Fibroblast of pulmonary artery (primary cell): ENCODE measurements around the gene SDK1.

Experiments
- DNase-seq: peaks from one replicate; pipeline ENCODE4 v3.0.0-alpha.2; 2010; ENCODE audit warnings: low read depth
- H3K4me3 ChIP-seq: replicated peaks from 2 replicates; pipeline ENCODE4 v1.5.1; 2011; ENCODE audit warnings: low read depth, mild to moderate bottlenecking, control low read depth, low read length, moderate library complexity
- CTCF ChIP-seq: IDR thresholded peaks from 2 replicates; pipeline ENCODE4 v1.5.1; 2011; ENCODE audit warnings: mild to moderate bottlenecking, control low read depth, low read length, inconsistent platforms; ENCODE audit errors: missing control alignments

The SDK1 gene

DNA sequence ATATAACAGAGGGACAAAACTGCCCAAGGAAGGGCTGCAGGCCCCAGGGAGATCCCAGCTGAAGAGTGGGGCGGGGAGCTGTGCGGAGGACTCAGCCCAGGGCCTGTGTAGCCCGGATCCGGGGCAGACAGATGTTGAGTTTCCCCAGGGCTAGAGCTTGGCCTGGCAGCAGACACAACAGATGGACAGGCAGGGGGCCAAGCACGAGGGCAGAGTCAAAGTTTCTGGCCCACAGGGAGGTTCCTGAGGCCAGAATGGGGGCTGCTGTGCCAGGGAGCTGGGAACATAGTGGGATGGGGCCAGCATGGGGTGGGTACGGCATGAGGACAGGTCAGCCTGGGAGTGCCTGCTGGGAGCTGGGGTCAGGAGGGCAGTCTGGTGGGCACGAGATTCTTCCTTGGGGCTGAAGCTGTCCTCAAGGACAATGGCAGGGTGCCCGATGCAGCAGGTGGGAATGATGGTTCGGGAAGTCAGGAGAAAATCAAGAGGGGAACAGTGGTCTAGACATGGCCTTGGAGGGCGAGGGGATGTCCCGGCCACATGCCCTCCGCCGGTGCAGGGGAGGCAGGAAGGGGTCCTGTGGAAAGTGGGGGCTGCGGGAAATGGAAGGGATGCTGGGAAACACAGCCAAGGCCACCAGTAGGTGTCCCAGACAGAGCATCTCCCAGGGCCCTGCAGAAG lies 862.0 kb downstream of the SDK1 start:
- H3K4me3 ChIP-seq = no peak overlapping the region
- TF ChIP-seq CTCF = no peak
- no peak for DNase-seq

DNA sequence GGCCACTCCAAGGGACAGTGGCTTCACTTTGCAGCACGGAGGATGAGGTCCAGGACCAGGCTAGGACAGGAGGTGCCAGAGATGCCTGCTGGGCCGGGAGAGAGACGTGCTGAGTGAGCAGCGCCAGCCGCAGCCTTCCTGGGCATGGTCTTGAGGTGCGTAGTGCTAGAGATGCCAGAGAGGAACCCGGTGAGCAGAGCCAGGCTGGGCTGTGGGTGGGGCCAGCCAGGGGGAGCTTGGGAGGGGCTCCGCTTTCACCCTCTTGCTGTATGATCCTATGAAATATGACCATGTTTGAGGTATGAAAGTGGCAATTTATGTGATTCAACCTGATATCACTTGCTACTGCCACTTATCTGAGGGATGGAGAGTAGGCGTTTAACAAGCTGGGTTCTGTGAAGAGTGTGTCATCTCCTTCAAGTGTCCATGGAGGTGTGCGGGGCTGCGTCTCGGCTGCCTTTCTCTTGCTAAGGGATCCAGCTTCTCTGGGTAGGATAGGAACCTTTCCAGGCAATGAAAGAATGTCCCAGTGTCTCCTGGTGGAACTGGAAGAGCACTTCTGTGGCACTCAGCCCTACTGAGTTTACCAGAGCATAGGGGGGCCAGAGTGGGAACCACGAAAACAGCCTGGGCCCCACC lies 862.6 kb downstream of the SDK1 start:
- TF ChIP-seq CTCF = no peak
- no peak overlapping the region for H3K4me3 ChIP-seq
- no peak for DNase-seq

- H3K4me3 ChIP-seq = no peak overlapping the region
- no peak for TF ChIP-seq CTCF
- no peak for DNase-seq
These were observed 863.5 kb downstream of the SDK1 start for GRCh38 chr7:4164556-4164955.

DNA sequence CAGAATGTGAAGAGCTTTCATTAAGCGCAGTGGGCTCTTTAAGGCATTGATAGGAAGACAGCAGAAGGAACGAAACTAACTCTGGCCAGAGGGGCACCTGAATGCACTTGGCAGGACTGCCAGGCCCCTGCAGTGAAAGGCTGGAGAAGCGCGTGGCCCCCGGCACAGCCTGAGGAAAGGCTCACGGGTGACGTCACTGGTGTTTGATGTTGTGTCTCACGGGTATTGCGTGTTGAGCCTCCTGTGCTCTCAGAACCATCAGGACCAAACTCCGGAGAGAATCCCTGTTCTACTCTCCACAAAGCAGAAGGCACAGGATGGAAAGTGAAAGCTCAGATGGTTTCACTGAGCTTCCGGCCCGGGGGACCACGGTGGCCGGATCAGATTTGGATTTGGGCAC lies 865.3 kb downstream of the SDK1 start:
- TF ChIP-seq CTCF = no peak
- no peak for DNase-seq
- H3K4me3 ChIP-seq = no peak overlapping the region

- no peak for DNase-seq
- H3K4me3 ChIP-seq = no peak overlapping the region
- TF ChIP-seq CTCF = no peak
These were observed 865.8 kb downstream of the SDK1 start for GRCh38 chr7:4166807-4167206.

GRCh38 chr7:4167385-4167910 lies 866.4 kb downstream of the SDK1 start:
- no peak for TF ChIP-seq CTCF
- H3K4me3 ChIP-seq = no peak overlapping the region
- no peak for DNase-seq

GRCh38 chr7:4168041-4168440 lies 867.0 kb downstream of the SDK1 start:
- TF ChIP-seq CTCF = no peak
- no peak for DNase-seq
- H3K4me3 ChIP-seq = no peak overlapping the region
